GM21825 (cell line): ENCODE results near the gene SYCP3.

ENCODE experiments used
- ATAC-seq: cut with Tn5 transposase; IDR thresholded peaks from one replicate; pipeline ENCODE4 v1.9.1; 2021; ENCODE audit warnings: mild to moderate bottlenecking, moderate library complexity; ENCODE audit not compliant: unreplicated experiment

Gene SYCP3

DNA sequence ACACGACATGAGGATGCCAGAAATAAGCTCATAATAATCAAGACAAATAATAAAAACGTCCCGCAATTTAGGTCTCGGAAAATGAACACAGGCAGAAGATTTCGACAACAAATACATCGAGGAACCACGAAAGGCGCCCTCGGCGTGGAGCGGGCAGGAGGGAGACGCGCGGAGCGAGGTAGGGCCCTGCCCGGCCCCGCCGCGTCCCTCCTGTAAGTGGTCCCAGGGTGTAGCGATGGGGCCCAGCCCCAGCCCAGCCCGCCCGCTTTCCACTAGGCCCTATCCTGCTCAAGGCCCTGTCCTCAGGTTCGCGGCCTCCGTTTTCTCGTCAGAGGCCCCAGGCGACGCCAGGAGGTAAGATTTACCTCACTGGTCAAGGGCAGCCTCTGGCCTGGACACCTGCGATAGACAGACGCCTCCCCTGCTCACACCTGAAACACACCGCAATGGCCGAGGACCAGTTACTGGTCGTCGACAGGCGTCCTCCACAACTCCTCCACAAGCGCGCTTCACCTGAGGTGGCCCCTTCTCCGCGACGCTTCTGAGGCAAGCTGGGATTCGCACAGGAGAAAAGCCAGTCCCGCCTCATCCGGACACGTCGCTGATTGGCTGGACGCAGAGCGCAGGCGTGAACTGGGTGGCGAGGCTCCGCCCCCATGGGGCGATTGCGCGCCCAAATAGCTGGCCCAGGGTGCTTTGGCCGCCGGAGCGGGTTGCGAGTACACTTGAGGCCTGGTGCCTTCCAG is at the start of gene SYCP3:
Gene SYCP3, minus strand, starts transcription at position 543 of the 746 bp plus-strand sequence. CDS start 1,527 bp downstream, outside the sequence.
- no peak for ATAC-seq

DNA sequence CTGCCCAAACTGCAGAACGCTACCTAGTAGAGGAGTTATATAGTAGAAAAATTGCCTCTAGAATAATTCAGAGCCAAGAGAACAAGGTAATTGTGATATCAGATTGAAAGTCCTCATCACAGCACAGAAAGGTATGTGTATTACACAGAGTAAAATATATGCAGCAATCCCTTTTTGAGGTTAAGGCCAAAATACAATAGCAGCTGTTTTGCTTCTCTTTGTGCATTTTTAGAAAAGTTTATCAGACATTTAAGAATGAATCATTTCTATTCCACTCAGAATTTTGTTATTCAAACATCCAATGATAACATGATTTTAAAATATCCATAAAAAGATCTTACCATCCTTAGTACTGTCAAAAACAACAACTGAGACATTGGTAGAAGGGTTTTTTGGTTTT is 46.4 kb upstream of the SYCP3 start:
- no peak for ATAC-seq

DNA sequence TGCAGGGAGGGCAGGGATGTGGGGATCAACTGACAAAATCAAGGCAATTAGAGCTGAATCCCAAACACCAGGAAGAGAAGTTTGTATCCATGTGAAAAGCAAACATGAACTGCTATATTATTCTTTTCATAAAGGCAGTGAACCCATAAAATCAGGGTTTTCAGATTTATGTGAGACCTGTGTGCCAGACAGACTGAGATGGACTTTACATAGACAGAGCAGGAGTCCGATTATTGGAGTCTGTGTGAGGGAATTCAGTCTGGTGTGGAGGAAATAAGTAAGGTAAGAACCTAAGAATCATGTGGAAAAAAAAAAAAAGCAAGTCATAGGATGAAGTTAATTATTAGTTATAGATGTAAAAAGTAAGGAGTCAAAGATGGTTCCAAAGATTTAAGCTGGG is 45.1 kb upstream of the SYCP3 start:
- no peak for ATAC-seq

DNA sequence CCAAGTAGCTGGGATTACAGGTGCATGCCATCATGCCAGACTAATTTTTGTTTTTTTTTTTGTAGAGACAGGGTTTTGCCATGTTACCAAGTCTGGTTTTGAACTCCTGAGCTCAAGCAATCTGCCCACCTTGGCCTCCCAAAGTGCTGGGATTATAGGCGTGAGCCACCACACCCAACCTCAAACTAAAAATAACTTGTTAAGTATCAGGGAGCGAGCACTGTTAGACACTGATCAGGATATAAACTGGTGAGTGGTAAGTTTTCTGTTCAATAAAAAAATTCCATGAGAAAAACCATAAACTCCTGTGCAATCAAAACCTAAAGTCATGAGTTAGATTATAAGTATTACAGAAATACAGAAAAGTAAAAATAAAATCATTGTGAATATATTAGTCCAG is 44.6 kb upstream of the SYCP3 start:
- no peak for ATAC-seq

DNA sequence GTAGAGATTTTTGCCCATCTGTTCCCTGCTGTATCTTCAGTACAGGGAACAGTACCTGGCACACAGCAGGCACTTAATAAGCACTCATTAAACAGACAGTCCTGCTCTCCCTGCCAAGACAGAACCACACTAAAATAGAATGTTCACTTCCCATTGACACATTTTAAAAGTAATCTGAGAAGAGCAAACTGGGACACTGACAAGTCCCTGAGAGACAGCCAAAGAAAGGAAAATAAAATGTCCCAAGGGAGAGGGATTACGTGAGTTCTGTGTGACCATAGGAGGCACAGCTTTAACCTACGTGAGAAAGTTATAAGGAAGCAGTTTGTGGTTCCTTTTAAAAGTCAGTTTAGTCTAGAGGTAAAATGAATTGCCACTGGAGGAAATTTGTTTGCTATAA is 43.9 kb upstream of the SYCP3 start:
- ATAC-seq: no peak

DNA sequence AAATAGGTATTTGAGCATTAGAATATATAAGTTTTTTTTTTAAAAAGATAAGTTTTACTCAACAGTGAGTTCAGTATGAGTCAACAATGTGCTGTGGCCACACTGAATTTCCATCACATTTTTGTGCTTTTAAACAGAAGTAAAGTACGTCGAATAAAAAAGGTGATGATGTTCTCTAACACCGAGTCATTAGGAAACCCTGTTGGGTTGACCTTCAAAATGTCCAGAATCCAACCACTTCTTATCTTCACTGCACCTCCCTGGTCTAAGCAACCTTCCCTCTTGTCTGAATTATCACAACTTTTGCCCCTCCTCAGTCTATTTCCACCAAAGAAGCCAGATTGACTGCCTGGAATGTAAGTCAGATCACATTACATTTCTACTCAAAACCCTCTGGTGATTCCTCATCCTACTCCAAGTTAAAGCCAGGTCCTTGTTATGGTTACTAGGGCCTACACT is 43.0 kb upstream of the SYCP3 start:
- ATAC-seq: no peak

DNA sequence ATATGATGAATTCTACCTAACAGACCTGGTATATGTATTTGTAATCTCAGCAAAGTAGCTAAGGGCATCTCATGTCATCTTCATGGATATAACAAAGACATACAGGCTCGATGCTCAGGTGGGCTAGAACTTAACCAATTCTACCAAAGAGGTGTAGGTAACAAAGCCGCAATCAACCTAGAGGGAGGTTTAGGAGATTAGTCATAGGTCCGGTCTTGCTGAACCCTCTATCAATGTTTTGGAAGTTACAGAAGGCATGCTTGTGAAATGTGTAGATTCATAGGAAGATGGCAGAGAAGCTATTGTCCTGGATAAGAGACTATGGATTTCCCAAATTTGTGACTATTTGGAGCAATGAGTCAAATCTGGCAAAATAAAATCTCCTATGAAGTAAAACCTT is 42.6 kb upstream of the SYCP3 start:
- no peak for ATAC-seq

DNA sequence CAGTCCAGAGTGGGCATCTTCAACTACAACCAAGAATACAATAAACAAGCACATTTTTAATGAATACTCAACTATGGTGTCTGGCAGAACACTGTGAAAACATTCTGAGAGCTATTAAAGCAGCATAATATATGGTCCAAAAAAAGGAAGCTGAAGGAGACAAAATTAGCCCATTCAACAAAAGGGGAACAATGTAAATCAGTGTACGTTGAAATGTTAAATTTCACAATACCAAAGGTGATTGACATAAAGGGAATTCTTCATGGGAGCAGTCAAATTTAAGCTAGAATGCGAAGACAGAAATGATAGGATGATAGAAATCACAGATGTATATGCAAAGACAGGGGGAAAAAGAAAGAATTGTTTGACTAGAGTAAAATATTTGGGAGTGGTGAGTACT is 41.3 kb upstream of the SYCP3 start:
- ATAC-seq: no peak

DNA sequence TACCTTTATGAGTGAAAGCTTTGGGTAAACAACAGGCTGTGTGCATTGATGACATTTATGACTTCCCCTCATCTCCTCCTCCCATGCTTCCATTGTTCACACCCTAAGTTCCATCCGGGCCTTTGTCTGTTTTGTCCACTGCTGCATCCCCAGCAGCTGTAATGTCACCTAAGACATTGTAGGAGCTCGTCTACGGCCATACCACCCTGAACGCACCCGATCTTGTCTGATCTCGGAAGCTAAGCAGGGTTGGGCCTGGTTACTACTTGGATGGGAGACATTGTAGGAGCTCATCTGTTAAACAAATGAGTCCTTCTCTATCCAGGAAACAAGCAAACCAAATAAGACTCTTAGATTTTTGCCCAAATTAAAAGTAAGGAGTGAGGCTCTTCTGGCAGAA is 40.4 kb upstream of the SYCP3 start:
- ATAC-seq: no peak

DNA sequence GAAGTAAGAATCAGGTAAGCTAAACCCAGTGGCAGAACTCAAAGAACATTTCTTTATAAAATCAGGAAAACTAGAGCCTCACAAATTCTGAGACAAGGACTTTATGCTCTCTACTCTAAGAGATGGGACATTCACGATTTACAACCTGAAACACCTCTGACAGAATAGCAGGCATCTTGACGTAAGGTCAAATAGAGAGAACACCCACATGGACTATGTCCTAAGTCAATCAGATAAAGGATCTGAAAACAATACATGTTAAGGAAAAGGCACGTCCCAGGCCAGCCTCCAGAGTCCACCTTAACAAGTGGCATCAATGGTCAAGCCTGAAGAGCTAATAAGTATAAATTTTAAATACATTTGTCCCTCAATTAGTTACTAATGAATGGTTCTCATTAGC is 39.9 kb upstream of the SYCP3 start:
- no peak for ATAC-seq

DNA sequence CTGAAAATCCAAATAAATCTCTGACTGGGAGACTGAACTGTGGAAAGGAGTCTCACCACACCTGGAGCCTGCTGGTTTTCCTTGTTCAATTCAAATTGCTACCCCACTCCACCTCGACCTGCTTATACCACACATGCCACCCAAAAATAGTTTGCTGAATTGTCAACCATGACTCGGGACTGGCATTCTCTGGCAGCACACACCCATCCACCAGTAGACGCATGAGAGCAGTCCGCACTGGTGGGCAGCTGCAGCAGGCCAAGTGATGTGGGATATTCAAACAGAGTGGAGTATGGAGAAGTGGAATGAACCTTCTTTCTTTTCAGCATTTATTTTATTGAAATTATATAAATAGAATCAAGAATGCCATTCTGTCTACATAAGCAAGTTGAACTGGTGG is 38.7 kb upstream of the SYCP3 start:
- no peak for ATAC-seq

DNA sequence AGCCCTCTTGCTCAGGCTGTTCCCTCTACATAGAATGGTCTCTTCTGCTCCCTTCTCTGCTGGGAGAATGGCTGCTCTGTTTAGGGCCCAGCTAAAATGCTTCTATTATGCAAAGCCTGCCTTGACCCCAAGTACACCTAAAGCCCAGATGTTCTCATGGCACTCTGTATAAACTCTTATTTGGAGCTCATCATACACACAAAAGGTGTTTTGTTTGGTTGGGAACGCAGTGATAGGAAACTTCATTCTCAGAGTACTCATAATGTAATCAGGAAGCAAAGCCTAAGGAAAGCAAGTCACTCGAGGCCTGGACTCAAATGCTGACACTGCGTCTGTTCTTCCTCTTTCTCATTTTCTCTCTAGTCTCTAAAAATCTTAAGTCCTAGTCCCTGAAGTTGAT is 38.2 kb upstream of the SYCP3 start:
- ATAC-seq: no peak

DNA sequence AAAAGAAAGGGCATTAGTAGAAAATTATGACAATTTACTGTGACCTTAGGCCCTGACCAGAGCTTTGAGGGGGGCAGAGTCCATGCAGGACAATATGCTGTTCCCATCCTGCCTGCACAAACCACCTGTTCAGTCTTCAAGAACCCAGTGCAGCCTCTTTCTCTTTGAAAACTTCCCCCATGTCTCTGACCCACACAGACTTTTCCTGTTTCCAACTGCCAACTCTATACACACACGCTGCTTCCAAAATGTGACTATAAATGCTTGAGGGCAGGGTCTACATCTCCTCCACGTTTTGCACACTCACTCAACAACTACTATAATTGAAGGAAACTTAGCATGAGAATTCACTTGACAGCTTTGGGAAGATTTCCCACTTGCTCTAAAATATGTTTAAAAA is 36.6 kb upstream of the SYCP3 start:
- ATAC-seq: no peak

DNA sequence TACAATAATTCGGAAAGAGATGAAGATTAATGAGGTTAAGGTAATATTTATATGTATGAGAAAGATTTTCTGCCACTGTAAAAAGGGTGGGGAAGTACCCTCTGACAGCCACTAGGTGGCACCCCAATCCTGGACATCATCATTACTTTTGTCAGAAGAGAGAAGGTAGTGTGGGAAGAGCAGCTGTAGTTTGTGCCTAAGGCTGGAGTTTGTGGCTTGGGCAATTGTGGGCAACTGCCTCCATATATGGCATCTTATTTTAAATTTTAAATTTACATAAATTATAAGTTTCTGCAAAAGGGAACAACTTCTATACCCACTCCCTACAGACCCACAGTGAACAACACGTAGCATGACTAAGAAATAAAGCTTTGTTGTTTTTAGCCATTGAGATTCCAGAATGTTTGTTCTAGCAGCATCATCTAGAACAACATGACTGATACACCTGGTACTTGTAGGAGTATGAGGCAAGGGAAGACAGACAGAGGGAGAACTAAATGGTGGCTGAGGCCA is 34.4 kb upstream of the SYCP3 start:
- ATAC-seq: peak; percentile 89

DNA sequence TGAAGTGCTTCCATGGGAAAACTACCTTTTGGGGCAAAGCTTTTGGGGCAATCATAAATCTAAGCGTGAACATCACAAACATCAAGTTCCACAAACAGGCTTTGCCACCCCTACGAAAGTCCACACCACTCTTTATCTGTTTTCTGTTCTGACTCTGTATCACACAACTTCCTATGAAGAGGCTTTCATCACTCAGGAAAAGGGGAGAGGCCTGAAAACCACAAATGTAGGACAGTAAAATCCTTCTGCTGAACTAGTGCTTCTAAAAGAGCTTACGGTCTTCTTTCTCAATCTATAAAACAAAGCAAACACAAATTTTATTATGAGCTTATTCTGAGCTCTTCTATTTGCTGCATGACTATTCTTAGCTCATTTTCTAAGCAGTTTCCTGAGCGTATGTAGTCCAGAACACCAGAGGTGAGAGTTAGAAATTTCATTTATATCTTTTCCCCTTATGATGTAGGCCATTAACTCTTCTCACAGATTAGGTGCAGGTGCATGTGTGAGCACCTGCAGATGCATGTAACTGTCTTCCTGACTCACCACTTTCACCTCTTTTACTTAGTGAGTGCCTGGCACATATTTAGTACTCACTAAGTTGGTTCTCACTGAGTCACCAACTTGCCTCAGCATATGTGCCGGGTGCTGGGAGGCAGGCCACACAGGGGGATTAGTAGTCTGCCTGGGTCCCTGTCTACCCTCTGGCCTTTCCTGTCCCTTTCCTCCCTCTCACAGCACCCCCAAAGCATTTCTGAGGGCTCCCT is 32.9 kb upstream of the SYCP3 start:
- no peak for ATAC-seq

DNA sequence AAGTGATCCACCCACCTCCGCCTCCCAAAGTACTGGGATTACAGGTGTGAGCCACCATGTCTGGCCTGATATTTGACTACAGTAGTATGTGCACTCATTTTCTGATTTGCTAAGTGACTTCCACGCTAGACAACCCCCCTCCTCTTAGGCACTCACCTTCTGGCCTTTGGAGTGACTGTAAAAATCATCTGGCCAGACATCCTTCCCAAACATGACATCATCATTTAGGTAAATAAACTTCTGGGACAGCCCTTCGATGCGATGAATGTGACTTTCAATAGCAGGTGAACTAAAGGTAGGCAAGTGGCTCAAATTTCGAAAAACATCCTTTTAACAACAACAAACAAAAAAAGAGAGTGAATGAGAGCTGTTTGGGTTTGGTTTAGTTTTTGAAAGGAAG is 30.6 kb upstream of the SYCP3 start:
- no peak for ATAC-seq

DNA sequence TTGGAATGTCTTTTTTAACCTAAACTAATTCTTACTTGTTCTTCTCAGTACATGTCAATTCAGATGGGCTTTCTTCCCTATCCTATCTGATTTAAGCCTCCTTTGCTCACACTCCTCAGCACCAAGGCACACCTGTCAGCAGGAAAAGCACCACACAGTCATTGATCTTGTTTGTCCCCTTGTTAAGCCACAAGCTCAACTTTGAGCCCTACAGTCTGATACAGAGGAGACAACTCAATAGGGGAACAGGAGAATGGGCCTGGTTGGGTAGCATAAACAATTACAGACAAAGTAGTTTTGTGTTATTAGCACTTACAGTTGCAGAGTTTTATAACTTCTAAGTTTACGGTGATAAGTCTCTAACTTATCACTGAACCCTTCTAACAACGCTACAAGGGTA is 29.5 kb upstream of the SYCP3 start:
- ATAC-seq: no peak

DNA sequence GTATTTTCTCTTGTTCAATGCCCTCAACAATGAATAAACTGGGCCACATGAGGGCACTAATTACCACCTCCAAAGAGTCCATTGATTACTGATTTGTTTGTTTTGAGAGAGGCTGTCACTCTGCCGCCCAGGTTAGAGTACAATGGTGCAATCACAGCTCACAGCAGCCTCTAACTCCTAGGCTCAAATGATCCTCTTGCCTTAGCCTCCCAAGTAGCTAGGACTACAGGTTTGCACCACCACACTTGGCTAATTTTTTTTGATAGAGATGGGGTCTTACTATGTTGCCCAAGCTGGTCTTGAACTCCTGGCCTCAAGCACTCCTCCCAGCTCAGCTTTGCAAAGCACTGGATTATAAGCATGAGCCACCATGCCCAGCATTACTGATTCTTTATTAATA is 28.3 kb upstream of the SYCP3 start:
- no peak for ATAC-seq

DNA sequence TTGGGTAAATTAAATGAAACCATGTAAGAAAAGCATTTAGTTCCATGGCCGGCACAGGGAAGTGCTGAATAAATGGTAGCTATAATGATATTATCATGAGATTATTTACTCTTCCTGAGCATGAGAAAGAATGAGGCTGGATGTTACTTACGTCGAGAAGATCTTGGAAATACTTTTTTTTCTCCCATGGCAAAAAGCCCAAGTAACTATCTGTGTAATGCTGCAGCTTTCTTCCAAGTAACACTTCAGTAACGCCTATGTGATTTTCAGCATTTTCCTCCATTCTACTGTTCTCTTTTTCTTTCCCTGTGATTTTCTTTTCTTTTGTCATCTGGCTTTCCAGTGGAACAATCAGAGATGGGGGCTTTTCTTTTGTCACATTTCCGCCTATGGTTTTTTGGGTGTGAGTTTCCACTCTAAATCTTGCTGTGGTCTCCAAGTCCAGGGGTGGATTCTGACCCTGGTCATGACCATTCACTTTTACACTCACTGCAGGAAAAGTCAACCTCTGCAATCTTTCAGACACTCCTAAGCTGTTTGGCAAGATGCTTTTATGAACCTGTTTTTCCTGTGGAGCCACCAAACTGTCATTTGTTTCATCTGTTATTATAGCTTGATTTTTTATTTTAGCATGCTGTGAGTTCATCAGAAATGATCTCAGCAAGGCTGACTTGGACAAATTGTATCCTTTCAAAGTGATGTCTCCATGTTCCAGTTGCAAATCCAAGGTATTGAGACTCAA is 25.0 kb upstream of the SYCP3 start:
- no peak for ATAC-seq

DNA sequence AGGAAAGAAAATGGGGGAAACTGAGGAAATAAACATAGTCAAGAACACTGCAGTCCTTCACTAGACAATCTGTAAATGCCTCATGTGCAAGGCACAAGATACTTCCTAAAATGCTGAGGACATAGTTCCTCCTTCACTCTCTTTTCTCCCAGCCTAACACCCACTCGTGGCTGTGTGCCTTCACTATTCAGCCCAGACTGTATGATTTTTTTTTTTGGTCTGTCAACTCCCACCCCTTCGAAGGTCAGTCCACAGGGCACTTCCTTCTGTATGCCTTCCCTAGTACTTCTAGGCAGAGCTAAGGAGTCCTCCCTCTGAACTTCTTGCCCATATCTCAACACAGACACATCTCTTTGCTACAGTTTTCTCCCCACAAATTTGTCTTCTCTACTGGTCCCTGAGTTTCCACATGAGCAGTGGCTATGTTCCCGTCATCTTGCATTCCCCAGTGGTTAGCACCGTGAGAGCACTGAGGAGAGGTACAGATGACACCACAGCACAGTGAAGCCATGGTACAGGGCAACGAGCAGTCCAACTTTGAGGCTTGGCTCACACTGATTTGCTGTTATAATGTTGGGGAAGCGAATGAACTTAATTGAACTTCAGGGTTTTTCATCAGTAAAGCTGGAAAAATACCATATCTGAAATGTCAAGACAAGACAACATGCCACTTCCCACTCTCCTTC is 24.1 kb upstream of the SYCP3 start:
- ATAC-seq: no peak

DNA sequence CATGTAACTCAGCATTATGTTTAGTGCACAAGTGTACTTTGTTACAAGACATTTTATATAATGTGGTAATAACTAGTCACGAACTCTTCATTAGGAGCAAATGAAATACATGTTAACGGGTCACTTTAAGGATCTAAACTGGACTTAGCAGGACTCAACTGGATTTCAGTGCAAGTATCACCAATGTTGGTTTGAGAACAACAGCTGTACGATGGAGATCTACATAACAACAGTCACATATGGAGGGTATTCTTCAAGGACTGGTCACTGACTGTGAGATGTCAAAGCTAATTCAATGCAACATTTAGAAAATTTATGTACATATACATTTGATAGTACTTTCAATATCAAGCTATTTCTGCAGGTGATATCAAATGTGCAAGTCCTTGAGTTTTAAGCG is 22.5 kb upstream of the SYCP3 start:
- no peak for ATAC-seq
